ENCODE data around the gene PDCD11.

DNA sequence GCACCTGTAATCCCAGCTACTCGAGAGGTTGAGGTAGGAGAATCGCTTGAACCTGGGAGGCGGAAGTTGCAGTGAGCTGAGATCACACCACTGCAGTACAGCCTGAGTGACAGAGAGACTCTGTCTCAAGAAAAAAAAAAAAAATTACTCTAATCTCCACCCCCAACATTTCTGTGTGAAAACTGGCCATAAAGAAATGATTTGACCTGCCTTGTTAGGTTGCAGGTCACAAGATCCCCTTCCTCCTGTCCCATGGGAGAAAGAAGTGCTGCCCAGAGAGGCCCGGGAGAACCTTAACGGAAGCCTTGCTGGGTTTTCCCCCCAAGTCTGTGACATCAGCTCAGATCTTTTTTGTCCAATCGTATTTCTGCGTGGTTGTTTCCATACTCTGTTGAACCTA lies 71.0 kb downstream of the PDCD11 start:
- TF ChIP-seq, protein P1, sequence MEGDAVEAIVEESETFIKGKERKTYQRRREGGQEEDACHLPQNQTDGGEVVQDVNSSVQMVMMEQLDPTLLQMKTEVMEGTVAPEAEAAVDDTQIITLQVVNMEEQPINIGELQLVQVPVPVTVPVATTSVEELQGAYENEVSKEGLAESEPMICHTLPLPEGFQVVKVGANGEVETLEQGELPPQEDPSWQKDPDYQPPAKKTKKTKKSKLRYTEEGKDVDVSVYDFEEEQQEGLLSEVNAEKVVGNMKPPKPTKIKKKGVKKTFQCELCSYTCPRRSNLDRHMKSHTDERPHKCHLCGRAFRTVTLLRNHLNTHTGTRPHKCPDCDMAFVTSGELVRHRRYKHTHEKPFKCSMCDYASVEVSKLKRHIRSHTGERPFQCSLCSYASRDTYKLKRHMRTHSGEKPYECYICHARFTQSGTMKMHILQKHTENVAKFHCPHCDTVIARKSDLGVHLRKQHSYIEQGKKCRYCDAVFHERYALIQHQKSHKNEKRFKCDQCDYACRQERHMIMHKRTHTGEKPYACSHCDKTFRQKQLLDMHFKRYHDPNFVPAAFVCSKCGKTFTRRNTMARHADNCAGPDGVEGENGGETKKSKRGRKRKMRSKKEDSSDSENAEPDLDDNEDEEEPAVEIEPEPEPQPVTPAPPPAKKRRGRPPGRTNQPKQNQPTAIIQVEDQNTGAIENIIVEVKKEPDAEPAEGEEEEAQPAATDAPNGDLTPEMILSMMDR (IDR thresholded peaks at IDR 0.05; ENCODE audit: low read length) = no peak
- TF ChIP-seq EZH2 (IDR thresholded peaks at IDR 0.05; ENCODE audit: borderline replicate concordance, low read length) = no peak
